ENCODE data around the gene OR5D18. TPM values are rescaled to one million over a fixed set of nuclear protein-coding genes. Genes with fewer than 3 reads are reported as not detected.
"Not testable (repeated sequence)": the region's sequence is repeated elsewhere in the genome, so short reads cannot be mapped to it uniquely, and the experiment has no call there.

Gene OR5D18
- not detected for polyA plus RNA-seq

DNA sequence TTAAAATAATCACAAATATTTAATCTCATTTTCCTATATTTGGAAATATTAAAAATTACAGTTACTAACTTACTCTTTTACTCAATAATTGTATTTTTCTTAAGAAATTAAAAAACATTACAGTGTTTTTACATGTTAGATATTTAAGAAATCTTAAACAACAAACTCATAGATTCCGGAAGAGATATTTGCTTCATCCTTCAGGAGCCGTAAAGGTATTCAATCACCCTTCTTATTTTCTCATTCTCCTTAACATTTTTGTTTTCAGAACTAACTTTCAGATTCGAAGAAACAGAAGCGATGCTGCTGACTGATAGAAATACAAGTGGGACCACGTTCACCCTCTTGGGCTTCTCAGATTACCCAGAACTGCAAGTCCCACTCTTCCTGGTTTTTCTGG lies at the start of gene OR5D18:
Gene OR5D18, plus strand, starts transcription at position 301 of the 400 bp plus-strand sequence. Its CDS starts 0 bp downstream, at position 301.
- 75 to 86% (median 81%) methylated on average over 5 of the region's 5 CpGs for WGBS, 3 donors
- no peak within 1 kb of the TSS for H3K27ac ChIP-seq (ENCODE audit: low read depth, low read length)

DNA sequence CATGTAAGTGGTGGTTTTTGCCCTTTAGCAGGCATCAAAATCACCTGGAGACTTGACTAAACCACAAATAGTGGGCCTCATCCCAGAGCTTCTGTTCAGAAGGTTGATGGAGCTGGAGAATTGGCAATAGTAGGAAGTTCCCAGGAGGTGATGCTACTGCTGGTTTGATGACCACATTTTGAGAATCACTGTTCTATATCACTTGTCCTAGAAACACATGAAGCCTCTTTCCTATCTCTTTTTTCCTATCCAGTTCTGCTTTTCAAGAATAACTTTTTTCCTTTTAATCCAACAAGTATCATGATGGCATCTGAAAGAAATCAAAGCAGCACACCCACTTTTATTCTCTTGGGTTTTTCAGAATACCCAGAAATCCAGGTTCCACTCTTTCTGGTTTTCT lies 46.3 kb upstream of the OR5D18 start, which contains the start of gene OR5D13:
Gene OR5D13, plus strand, starts transcription at position 301 of the 400 bp plus-strand sequence. Its CDS starts 0 bp downstream, at position 301.
- no peak within 1 kb of the TSS for H3K27ac ChIP-seq (ENCODE audit: low read depth, low read length)

DNA sequence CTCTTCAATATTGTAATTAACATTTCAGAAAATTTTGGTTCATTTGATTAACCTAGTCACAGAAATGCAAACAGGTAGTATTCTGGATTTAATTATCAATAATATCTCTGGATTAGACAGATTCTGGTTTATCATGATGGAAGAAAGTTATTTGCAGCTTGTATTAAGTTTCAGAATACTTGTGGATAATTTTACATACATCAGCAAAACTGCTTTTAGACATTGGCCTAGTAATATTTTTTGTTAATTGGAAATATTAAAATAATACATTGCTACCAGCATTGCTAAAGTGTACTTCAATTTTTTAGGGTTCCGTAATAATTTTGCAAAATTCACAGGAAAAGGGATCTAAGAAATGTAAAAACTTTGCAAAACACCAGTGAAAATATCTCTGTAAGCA lies 27.8 kb upstream of the OR5D18 start:
- no peak overlapping the region for H3K27ac ChIP-seq (ENCODE audit: low read depth, low read length)
- WGBS, 3 donors, result 76 to 89% (median 83%) methylated on average over 1 of the region's 1 CpG

DNA sequence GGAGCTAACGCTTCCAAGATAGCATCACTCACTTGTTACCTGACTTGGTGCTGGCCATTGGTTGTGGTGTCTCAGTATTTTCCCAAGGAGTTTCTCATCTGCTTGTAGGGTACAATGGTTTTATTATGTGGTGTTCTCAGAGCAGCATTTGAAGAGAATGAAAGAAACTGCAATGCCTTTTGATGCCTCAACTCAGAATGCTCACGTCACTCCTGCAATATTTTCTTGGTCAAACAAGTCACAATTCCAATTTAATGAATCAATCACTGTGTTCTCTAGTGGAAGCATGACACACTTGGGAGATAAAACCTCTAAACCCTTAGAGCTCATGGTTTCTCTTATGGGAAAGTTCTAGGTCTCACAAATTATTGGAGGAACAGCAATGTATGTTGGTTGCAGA lies 26.1 kb upstream of the OR5D18 start:
- no peak overlapping the region for H3K27ac ChIP-seq (ENCODE audit: low read depth, low read length)
- 42 to 74% (median 60%) methylated on average over 2 of the region's 2 CpGs for WGBS, 3 donors

DNA sequence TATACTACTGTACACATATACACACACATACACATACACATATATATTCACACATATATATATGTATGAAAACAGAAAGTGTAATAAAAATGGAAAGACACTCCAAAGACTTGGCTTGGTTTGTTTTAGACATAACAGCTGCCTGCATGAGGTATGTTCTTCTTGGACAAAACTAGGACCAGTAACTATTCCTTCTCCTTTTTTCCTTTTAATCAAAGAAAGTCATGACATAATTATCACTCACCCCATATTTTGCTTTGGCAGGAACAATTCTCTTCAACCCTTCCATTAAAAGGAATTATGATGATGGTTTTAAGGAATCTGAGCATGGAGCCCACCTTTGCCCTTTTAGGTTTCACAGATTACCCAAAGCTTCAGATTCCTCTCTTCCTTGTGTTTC lies 24.2 kb upstream of the OR5D18 start, which contains the start of gene OR5D14:
Gene OR5D14, plus strand, starts transcription at position 301 of the 400 bp plus-strand sequence. Its CDS starts 0 bp downstream, at position 301.
- no peak within 1 kb of the TSS for H3K27ac ChIP-seq (ENCODE audit: low read depth, low read length)

DNA sequence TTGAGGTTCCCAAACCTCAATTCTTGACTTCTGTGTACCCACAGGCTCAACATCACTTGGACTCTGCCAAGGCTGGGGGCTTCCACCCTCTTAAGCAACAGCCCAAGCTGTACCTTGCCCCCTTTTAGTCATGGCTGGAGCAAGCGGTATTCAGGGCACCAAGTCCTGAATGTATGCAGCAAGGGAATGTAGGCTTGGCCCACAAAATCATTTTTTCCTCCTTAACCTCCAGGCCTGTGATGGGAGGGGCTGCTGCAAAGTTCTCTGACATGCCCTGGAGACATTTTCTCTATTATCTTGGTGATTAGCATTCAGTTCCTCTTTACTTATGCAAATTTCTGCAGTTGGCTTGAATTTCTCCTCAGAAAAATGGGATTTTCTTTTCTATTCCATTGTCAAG lies 13.2 kb upstream of the OR5D18 start:
- 84 to 91% (median 86%) methylated on average over 1 of the region's 1 CpG for WGBS, 3 donors
- no peak overlapping the region for H3K27ac ChIP-seq (ENCODE audit: low read depth, low read length)

DNA sequence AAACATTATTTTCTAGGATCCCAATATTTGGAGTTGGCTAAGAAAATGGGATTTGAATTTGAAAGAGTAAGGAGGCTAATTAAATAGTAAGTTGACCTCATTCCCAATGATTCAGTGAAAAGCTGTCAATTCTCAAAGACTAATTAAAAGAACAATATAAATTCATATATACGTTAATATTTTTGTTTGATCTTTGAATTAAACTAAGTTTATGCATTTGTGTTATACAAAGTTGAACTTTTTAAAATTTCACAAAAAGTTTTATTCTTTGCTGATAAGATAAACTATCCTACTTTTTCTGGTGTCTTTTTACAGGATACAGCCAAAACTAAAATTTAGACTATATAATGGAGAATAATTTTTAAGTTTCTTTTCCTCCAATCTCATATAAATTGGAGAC lies 8.4 kb upstream of the OR5D18 start, which contains the start of gene OR5L1:
Gene OR5L1, plus strand, starts transcription at position 301 of the 400 bp plus-strand sequence. CDS start 100 bp downstream, outside the sequence.
- 71 to 92% (median 91%) methylated on average over 1 of the region's 1 CpG for WGBS, 3 donors
- no peak within 1 kb of the TSS for H3K27ac ChIP-seq (ENCODE audit: low read depth, low read length)

DNA sequence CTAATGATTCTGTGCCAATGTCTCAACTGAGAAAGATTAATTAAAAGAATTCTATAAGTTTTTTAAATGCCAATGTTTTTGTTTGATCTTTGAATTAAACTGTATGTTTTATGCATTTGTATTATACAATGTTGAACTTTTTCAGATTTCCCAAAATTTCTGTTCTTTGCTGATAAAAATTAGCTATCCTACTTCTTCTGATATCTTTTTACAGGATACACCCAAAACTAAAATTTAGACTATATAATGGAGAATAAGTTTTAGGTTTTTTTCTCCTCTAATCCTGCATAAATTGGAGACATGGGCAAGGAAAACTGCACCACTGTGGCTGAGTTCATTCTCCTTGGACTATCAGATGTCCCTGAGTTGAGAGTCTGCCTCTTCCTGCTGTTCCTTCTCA lies 7.5 kb downstream of the OR5D18 start, which contains the start of gene OR5L2:
Gene OR5L2, plus strand, starts transcription at position 301 of the 400 bp plus-strand sequence. Its CDS starts 0 bp downstream, at position 301.
- H3K27ac ChIP-seq (ENCODE audit: low read depth, low read length), result no peak within 1 kb of the TSS

DNA sequence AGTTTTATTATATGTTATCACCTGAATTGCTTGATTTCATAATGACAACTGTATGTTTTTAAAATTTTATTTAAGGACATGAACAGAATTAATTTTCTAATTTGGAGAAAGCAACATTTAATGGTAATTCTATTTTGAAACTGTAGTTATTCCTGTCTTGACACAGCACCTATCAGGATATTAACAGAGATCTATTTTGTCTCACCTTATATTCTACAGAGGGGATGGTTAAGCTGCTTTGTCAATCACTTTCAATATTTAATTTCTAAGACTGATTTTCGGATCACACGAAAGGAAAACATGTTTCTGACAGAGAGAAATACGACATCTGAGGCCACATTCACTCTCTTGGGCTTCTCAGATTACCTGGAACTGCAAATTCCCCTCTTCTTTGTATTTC lies 19.0 kb downstream of the OR5D18 start, which contains the start of gene OR5D16:
Gene OR5D16, plus strand, starts transcription at position 301 of the 400 bp plus-strand sequence. Its CDS starts 0 bp downstream, at position 301.
- H3K27ac ChIP-seq (ENCODE audit: low read depth, low read length), result no peak within 1 kb of the TSS
- WGBS, 3 donors, result 18 to 46% (median 26%) methylated on average over 3 of the region's 3 CpGs

DNA sequence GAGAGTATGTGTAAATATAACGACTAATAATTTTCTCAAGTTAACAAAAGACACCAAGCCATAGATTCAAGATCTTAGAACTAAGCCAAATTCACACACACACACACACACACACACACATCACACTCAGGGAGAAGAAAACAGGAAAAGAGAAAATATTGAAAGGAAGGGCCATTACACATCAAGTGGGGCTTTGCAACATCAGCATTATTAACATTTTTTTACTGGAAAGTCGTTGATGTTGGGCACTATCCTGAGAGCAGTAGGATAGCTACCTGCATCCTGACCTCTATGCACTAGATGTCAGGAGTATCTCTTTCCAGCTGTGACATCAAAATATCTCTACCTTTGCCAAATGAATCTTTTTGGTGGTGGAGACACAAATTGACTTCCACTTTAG lies 28.0 kb downstream of the OR5D18 start:
- 33 to 52% (median 49%) methylated on average over 2 of the region's 2 CpGs for WGBS, 3 donors
- H3K27ac ChIP-seq (ENCODE audit: low read depth, low read length), result no peak overlapping the region

DNA sequence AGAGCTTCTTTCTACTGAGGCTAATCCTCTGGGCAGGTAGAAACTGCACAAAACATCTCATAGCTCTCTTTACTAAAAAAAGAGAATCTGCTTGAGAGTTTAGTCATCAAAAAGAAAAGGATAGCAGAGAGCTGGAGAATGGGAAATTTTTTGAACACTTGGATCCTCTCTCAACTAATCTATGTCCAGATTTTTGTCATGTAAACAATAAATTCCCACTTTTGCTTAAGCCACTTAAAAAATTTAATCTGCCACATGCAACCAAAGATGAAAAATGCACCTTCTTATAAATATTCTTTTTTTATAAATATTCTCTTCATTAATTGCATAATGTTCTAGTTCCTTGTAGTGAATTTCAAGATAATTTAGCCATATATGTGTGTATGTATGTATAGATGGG lies 29.6 kb downstream of the OR5D18 start:
- H3K27ac ChIP-seq (ENCODE audit: low read depth, low read length), result no peak overlapping the region

DNA sequence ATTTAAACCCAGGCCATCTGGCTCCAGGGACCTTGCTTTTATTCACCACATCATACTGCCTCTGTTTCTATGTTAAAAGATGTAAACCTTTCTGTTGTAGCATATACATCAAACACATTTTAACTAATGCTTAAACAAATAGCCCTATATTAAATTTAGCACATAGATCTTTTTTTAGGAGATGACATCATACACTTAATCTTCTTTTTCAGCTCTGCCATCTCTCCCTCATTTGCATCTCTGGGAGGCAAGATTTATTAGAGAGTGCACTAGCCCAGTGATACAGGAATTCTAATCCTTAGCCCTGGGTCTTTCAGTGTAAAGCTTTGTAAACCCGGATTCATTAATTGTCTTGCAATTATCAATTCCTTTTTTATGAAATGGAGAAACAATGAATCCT lies 32.7 kb downstream of the OR5D18 start:
- 68 to 84% (median 80%) methylated on average over 1 of the region's 1 CpG for WGBS, 3 donors
- H3K27ac ChIP-seq (ENCODE audit: low read depth, low read length), result no peak overlapping the region

DNA sequence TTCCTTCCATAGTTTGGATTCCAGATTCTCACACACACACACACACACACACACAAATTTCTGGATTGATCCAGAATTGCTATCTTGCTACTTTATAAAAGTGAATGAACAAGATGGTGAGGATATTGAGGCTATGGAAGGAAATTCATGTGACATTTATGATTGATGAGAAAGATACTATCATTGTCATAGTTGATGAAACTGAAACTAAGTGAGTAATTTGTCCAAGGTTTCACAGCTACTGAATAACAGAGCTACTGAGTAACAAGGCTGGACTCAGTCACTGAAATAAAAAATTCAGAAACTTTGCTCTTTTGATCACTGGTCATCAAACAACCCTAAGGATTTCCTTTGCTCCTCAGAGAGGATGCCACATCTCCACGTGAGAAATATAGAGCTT lies 35.3 kb downstream of the OR5D18 start:
- WGBS, 3 donors, result 3 to 24% (median 19%) methylated on average over 1 of the region's 1 CpG

DNA sequence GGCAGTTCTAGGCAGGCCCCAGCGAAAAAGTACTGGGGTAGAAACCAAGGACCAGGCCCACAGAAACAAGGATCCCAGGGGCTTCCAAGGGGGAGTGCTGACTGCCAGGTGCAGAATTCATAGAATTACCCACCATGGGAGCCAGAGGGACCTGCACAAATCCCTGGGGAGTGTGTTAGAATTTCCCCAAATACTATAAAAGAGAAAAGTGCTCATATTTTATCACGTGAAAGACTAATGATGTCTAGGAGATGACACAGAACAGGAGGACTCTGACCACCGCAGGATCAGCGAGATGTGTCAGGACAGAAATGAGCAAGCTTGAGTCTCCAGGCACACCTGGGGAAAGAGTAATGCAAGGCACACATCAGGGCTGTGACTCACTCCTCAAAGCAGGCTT lies 47.9 kb downstream of the OR5D18 start:
- 71 to 90% (median 82%) methylated on average over 4 of the region's 4 CpGs for WGBS, 3 donors
- H3K27ac ChIP-seq (ENCODE audit: low read depth, low read length), result not testable (repeated sequence)

More for the DNA sequence above, 35.3 kb downstream of the OR5D18 start:
- no peak overlapping the region for H3K27ac ChIP-seq (ENCODE audit: low read depth, low read length)

Other genes starting within 250 kb of the OR5D18 start
- not detected for gene OR4C16, start 247.5 kb upstream of the OR5D18 start, polyA plus RNA-seq
- gene OR4C11, start 212.0 kb upstream of the OR5D18 start, polyA plus RNA-seq, result not detected
- gene OR4P4, start 184.5 kb upstream of the OR5D18 start, polyA plus RNA-seq, result not detected
- not detected for gene OR4S2, start 171.3 kb upstream of the OR5D18 start, polyA plus RNA-seq
- gene OR4C6, start 157.4 kb upstream of the OR5D18 start, polyA plus RNA-seq, result not detected
- not detected for gene OR5D13, start 46.2 kb upstream of the OR5D18 start, polyA plus RNA-seq
- gene OR5D14, start 24.1 kb upstream of the OR5D18 start, polyA plus RNA-seq, result not detected
- not detected for gene OR5L1, start 8.3 kb upstream of the OR5D18 start, polyA plus RNA-seq
- gene OR5L2, start 7.6 kb downstream of the OR5D18 start, polyA plus RNA-seq, result not detected
- gene OR5D16, start 19.1 kb downstream of the OR5D18 start, polyA plus RNA-seq, result not detected
- gene TRIM51, start 63.7 kb downstream of the OR5D18 start, polyA plus RNA-seq, result not detected
- gene OR5W2, start 95.0 kb downstream of the OR5D18 start, polyA plus RNA-seq, result not detected
- not detected for gene OR5I1, start 116.8 kb downstream of the OR5D18 start, polyA plus RNA-seq
- not detected for gene OR10AG1, start 150.3 kb downstream of the OR5D18 start, polyA plus RNA-seq
- not detected for gene OR5F1, start 175.0 kb downstream of the OR5D18 start, polyA plus RNA-seq
- not detected for gene OR5AS1, start 208.0 kb downstream of the OR5D18 start, polyA plus RNA-seq